Measurements from ENCODE around the gene RPL3.

RPL3 gene

DNA sequence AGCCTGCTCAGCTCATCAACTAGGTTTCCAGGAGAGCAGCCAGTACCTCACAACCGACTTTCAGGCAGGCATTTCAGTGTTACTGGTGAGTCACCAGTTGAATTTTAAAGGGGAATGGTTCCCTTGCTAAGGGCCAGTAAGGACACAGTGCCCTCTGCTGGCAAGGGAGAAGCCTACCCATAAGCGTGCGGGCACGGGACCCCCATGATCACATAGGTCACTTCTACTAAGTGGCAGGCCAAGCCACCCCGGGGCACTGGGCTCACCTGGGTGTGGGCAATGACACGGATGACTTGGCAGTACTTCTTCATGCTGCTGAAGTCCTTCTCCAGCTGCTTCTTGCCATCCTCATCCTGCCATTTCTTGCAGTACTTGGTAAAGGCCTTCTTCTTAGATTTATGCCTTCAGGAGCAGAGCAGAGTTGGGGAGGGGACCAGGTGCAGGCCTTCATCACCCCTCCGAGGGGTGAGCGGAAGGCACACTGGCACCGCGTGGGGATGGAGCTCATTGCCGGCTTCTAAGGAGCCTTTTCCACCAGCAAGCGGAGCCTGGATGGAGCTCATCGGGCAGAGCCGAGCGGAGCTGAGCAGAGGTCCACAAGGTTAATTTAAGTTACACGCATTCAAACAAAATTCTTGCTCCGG, 2.9 kb downstream of the RPL3 start:
- DNase-seq = peak; percentile 79

DNA sequence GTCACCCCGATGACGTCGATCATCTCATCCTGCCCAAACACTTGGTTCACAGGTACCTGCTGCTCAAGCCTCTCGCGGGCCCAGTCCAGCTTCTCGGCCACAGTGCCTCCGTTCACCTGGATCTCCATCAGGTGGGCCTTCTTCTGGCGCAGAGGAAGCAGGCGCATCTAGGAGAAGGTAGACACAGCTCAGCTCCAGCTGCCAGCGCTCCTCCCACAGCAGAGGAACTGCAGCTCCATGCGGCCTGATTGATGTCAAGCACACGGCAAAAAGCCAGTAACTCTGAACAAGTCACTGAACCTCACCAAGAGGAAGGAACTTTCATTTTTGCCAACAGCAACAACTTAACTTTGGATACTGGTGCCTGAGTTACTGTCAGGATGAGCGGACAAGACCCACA, 4.0 kb downstream of the RPL3 start:
- DNase-seq = no peak

DNA sequence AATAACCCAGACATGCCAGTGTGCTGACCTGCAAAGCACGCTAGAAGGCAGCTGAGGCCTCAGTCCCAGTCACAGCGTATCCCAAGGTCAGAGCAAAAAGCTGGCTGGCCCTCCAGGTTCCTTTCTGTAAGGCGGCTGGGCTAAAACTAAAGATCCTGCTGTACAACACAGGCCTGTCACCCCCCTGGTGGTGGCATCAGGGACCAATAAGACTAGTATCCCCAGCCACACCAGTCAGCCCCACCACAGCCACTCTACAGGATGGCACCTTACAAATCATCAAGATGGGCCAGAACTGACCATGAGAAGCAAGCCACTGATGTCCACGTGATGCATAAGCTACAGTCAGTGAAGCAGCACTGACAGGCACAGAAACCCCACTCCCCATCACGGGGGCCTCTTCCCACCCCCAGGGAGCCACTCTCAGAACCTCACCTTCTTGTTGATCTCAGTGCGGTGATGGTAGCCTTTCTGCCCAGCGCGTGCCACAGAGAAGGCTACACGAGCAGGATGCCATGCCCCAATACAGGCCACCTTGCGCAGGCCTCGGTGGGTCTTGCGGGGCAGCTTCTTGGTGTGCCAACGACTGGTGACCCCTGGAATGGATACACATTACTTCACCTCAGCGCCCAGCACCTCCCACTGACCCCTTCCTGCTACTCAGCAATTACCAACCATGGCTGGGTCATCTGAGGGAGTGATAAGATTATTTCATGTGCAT, 5.0 kb downstream of the RPL3 start:
- no peak for DNase-seq

DNA sequence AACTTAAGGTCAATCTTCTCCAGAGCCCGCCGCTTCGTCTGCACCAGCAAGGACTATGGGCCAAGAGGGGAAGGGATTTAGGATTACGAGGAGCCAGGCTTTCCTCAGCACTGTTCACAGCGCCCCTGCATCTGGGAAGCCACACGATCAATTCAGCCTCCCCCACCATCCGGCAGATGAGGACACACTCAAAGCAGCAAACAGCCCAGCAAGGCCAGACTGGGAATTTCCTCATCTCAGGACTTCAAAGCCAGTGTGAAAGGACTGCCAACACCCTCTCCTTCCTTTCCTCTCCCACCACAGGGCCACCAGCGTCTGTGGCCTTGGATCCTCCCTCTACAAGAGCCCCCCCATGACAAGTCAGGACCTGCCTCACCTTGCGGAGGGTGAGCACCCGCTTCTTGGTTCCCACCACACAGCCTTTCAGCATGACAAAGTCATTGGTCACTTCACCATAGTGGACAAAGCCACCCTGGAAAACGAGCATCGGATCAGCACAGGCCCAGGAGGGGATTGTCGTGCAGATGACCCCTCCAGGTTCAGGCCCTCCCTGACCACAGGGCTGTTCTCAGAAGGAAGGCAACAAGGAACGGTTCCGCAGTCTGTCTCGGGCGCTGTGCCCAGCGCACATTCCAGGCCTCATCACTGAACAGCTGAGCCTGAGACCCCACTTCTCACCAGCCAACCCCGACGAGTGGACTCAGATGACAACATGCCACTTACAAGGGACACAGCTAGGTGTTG, 6.0 kb downstream of the RPL3 start:
- DNase-seq = no peak

DNA sequence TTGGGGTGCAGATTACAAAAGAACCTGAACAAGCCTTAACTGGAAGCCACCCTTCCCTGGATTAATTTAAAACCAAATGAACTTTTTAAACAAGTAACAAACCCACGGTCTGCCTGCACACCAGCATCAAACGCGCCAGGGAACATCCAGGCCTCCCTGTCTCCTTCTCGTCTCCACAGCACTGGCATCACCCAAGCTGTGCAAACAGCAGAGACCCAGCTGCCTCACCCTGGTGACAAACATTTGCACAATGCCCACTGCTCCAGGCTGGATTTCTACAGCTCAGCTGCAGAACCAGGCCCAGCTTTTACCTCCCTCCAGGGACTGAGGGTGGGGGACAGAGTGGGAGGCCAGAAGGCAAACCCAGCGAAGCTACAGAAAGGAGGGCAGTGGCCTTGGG, 7.0 kb downstream of the RPL3 start:
- no peak for DNase-seq

DNA sequence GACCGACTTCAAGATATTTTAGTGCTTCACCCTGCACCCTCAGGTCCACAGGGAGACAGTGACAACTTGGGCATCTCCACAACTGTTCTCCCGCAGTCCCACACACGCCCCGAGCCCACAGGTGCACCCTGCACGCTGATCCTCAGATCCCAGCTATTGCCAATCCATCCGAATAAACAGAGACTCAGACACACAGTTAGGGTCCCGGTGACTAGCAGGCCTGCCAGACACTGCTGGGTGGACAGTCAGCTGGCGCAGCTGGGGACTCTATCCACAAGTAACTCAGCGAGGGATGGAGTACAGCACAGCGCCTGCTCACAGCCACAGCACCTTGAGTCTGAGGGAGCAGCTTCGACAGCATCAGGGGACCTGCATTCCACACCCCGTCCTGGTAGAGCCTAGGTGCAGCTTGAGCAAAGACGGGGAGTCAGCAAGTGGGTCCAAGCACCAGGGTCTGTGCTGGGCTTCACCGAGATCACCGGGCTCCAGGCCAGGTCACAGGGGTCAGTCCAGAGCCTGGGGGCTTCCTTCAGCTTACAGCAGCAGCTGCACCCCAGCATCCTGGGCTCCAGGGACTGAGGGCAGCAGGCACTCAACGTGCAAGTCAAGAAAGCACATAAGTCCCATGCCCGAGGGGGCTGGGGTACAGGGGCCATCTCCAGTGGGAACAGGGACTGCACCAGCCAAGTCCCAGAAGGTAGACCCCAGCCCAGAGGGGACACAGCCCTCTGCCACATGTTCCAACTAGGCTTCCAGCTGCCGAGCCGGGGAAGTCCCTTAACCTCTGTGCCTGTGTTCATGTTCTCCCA, 7.6 kb downstream of the RPL3 start:
- DNase-seq = no peak

DNA sequence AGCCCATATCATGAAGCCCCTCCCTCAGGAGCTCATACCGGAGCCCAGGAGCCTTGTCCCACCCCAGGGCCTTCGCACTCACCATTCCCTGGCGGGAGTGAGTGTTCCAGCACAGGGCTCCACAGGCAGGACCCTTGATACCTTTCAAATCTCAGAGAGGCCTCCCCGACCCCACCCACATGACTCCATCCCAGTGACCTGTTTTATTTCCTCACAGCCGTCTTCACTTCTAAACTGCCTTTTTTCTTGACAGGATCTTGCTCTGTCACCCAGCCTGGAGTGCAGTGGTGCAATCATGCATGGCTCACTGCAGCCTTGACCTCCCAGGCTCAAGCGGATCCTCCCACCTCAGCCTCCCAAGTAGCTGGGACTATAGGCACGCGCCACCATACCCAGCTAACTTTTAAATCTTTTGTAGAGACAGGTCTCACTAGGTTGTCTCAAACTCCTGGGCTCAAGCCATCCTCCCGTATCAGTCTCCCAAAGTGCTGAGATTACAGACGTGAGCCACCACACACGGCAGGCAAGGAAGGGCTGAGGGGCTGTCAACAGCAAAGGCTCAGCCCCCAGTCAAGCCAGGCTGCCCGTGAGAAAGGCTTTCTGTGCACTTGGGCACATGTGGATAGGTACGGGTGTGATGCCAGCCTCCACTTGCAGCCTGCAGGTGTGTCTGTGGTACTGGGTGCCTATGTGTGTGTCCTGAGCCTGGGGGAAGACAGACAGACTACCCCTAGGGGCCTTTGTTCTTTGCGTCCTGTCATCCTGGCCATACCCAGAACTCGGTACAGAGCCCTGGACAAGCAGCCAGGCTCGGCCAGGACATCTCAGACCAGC, 9.3 kb downstream of the RPL3 start:
- no peak for DNase-seq

DNA sequence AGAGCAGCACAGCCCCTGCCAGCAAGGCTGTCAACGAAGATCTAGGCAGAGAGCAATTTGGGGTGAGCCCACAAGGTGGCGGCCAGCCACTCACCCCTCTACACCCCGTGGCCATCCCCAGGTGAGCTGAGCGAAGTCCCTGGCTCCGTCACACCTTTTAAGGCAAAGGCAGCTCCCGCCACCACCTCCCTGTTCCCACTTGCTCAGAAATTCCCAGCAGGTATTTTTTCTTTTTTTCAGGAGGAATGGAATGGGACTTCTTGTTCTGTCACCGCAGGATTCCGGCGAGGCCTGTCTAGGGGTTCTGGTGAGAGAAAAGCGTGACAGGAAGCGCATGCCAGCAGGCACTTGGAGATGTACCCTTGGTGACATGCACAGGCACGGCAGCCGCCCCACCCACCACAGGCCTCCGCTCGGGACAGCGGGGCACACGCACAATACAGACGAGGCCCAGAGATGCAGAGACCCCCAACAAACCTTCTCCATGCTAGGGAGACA, 10.0 kb downstream of the RPL3 start:
- no peak for DNase-seq

DNA sequence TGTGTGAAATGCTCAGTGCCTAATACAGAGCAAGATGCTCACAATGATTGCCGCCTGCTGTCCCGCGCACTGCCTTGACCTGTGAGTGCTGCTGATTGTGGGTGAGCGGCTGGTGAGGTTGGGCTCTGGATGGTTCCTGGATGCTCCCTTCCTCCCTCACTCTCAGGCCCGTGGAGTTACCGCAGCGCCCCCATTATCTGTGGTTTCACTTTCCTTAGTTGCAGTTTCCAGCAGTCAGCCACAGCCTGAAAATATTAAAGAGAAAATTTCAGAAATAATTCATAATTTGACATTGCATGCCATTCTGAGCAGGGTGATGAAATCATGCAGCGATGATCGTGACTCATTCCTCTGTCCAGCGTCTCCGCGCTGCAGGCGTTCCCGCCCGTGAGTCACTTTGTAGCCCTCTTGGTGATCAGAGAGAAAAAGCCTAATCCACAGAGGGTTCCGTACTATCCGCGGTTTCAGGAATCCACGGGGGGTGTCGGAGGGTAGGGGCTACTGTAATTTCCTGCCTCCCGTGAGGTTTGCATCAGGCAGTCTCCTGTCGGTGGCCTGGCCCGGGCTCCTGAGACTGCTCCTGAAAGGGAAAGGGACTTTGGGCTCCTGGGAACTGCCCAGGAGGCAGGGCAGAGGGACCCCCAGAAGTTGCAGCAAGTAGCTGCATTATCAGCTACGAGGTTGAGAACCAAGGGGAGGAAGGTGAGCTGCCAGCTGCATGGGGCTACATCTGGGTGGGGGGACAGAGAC, 10.6 kb downstream of the RPL3 start:
- DNase-seq = no peak

DNA sequence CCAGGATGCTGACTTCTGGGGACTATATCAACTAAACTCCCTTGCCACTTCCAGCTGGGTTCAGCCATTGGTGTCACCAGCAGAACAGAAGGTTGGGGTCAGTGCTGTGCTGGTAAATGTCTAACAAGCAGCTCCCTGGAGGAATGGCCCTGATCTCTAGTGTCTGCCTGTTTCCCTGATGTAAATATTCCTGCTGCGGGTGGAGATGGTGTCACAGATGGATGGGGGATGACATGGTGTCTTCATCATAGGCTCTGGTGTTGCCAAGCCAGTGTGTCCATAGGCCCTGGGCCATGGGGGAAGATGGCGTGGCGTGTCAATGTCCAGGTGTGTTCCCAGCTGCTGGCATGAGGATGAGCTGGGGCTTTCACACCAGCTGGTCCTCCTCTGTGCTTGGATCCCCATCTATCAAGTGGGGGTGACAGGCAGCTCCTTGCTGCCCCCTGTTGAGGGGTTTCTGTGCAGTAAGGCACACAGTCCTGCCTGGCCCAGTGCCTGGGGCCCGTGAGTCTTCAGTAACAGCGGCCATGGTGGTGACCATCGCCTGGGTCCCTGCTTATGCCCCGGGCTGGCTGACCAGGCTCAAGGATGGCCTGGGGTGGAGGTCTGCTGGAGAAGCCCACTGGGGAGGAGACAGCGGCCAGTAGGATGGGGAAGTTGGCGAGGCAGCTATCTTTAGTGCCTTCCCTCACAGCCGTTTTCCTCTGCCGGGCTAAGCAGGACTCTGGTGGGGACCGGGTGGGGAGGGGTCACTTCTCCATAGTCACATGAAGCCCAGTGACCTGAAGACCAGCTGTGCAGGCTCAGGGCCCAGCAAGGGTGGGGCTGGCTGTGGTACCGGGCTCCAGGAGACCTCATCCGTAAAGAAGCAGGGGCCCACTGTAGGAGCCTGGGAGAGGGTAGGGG, 12.7 kb downstream of the RPL3 start:
- peak; percentile 14 for DNase-seq

DNA sequence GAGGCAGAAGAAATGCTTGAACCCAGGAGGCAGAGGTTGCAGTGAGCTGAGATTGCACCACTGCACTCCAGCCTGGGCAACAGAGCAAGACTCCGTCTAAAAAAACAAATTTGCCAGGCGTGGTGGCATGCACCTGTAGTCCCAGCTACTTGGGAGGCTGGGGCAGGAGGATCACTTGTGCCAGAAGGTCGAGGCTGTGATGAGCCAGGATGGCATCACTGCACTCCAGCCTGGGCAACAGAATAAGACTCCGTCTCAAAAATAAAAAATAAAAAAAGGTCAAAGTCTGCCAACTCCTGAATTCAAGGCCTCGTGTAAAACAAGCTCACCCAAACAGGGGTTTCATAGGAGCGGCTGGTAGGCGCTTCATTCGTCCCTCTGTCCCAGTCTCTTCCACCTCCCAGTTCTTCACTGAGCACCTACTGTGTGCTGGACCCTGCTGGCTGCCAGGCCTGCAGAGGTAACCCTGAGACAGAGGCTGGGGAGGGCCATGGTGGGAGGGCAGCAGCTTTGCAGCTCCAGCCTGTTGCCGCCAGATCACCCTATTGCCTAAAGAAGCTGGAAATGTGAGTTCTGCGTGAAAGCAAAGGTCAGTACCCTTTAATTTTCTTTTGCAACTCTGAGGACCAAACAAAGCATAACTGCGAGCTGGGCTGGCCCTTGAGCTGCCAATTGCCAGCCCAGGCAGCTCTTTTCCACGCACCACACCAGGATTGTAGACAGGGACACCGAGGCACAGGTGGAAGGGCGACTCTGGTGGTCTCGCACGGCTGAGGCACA, 15.3 kb downstream of the RPL3 start:
- no peak for DNase-seq

DNA sequence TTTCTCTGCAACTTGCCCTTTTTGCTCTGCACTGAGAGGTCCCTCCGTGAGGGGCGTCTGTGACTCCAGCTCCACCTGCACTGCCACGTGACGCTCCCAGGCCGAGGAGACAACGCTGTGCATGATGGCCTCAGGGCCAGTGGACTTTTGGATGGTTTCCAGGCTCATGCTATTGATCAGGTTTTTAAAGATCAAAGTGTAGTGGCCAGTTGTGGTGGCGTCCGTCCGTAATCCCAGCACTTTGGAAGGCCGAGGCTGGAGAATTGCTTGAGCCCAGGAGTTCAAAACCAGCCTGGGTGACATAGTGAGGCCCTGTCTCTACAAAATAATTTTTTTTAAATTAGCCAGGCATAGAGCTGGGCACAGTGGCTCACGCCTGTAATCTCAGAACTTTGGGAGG, 16.1 kb downstream of the RPL3 start:
- no peak for DNase-seq

DNA sequence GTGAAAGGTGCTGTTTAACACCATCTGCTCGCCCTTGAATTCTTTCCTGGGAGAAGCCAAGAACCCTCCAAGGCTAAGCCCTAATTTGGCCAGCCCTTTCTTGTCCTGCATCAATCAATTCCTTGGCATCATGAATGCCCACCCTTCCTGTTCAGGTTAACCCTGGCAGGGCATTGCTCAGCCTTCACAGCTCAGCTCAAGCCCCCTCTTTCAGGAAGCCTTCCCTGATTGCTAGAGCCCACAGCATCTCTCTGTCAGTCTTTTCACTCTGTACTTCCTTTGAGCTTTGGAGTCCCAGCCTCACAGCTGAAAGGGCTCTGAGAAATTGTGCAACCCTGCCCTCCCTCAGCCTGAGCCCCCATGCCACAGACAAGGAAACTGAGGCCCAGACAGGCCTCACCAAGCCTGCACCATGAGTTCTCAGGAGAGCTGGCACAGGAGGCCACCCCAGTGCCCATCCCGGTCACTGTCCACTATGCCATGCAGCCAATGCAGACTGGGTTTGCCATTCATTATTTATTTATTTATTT, 16.9 kb downstream of the RPL3 start:
- no peak for DNase-seq

DNA sequence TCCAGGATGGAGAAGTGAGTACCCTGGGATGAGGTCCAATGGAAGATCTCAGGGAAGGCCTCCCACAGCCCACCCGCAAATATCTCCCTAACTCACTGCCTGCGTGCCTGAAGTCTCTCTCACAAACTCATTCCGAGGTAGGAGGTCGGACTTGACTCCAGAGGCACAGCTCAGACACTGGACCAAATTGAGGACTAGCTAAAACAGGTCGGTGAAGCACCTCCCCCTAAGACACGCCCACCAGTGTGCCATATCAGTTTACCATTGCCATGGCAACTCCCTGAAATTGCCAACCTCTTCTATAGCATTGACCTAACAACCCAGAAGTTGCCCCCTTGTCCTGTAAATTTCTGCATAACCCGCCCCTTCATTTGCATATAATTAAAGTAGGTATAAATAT, 17.5 kb downstream of the RPL3 start:
- no peak for DNase-seq

DNA sequence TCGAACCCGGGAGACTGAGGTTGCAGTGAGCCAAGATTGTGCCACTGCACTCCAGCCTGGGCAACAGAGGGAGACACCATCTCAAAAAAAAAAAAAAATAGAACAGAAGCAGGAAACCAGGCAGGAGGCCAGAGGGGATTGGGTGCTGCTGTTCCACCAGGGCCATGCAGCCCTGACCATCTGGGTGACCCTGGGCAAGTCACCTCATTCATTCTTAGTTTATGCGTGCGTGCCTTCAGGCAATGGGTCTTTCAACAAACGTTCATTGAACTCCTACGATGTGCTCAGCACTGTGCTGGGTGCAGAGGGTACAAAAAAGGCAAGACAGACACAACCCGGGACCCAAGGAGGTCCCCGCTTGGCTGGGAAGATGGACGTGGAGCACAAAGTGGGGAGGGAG, 18.3 kb downstream of the RPL3 start:
- no peak for DNase-seq

DNA sequence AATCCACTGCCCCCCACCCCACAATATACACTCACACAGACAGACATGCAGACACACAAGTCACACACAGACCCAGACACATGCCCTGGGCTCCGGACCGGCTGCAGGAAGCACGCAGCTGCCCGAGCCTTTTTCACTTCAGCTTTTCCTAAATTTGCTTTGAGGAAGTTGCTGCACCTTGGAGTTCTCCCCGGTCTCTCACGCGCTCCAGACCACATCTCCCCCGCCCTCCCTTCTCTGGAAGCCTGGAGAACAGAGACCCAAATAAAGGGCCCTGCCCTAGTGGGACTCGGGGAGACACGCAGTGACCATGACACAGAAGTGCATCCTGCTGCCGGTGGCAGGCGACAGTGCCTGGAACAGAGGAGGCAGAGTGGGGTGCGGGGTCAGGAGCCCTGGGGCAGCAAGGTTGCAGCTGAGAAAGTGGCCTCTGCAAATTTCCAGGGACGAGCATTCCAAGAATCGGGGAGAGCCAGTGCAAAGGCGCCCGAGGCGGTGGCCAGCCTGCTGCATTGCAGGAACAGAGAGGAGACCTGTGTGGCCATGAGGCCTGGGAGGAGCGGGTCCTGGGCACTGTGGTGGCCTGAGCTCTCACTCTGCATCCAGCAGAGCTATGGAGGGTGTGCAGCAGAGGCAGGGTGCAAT, 19.1 kb downstream of the RPL3 start:
- DNase-seq = no peak

DNA sequence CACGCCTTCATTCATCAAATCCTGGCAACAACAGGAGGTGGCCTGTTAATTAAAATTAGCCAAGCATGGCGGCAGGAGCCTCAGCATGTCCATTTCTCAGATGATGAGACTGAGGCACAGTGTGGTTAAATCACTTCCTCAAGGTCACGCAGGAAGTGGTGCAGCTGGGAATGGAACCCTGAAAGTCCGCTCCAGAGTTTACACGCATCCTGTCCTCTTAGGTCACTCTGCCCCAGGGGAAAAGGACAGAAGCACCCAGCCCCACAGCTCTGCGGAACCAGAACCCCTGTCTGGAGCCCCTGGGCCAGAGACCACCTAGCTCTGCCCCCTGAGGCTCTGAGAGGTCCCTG, 19.6 kb downstream of the RPL3 start:
- DNase-seq = no peak

DNA sequence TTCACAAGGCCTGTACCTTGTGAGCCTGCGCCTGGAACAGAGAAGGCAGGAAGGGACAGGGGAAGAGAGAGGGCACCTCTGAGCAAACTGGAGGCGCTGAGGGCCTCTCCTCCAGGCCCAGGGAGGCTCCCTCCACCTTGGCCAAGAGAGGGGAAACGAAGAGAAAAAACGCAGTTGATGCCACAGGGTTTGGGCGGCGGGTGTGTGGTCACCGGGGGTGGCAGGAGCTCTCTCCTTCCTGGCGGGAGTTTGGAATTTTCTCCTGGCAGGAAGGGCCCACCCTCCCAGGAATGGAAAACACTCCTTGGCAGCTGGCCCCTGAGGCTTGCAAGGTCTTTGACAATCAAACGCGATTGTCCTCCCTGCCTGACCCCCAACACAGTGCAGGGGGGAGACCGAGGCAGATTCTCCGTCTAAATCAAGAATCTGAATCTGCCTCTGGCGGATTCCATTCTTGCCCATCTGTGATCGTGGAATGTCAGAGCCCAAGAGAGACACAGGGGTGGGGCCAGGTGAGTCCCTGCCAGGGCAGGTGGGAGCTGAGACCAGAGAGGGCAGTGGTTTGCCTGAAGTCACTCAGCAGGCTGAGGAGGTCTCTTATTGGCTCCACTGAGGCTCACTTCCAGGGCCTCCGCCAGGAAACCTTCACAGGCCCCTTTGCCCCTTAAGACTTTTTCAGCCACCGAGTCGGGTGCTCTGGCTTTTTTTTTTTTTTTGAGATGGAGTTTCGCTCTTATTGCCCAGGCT, 21.0 kb downstream of the RPL3 start:
- no peak for DNase-seq
